RWPE2 (cell line): Measurements from ENCODE around the gene RHD.

Experiments
- ATAC-seq: fragments of 200-7000 bp; cut with Tn5 transposase; 3 replicates; pipeline ENCODE4 v1.9.1; 2021; ENCODE audit warnings: low read depth
- DNase-seq: peaks from one replicate; pipeline ENCODE4 v3.0.0-alpha.2; 2020; ENCODE audit warnings: low spot score
- H3K27ac ChIP-seq: fragments of 450-650 bp; 2 replicates; pipeline ENCODE4 v1.5.1; 2017; ENCODE audit warnings: mild to moderate bottlenecking; ENCODE audit not compliant: poor library complexity, severe bottlenecking
- H3K27me3 ChIP-seq: fragments of 250-450 bp; sonication (Bioruptor Pico); 2 replicates; pipeline ENCODE4 v1.5.1; 2021; ENCODE audit warnings: mild to moderate bottlenecking, moderate library complexity; ENCODE audit not compliant: insufficient read depth, poor library complexity, severe bottlenecking
- H3K36me3 ChIP-seq: fragments of 250-450 bp; sonication (Bioruptor Pico); 2 replicates; pipeline ENCODE4 v1.5.1; 2020; ENCODE audit warnings: low read depth, mild to moderate bottlenecking, moderate library complexity
- H3K4me1 ChIP-seq: fragments of 250-450 bp; sonication (Bioruptor Pico); 2 replicates; pipeline ENCODE4 v1.5.1; 2021; ENCODE audit warnings: mild to moderate bottlenecking, moderate library complexity; ENCODE audit not compliant: insufficient read depth, poor library complexity, severe bottlenecking
- H3K4me3 ChIP-seq: fragments of 250-450 bp; sonication (Bioruptor Pico); 2 replicates; pipeline ENCODE4 v1.5.1; 2021; ENCODE audit warnings: mild to moderate bottlenecking, moderate library complexity; ENCODE audit not compliant: severe bottlenecking
- H3K9me3 ChIP-seq: fragments of 250-450 bp; sonication (Bioruptor Pico); 2 replicates; pipeline ENCODE4 v1.5.1; 2021; ENCODE audit warnings: mild to moderate bottlenecking, moderate library complexity; ENCODE audit not compliant: severe bottlenecking
- TF ChIP-seq, protein P1 (sequence below): fragments of 450-650 bp; IDR thresholded peaks from one replicate; pipeline ENCODE4 v1.5.1; 2017; ENCODE audit warnings: mild to moderate bottlenecking, moderate library complexity; ENCODE audit not compliant: poor library complexity, severe bottlenecking

Gene RHD

DNA sequence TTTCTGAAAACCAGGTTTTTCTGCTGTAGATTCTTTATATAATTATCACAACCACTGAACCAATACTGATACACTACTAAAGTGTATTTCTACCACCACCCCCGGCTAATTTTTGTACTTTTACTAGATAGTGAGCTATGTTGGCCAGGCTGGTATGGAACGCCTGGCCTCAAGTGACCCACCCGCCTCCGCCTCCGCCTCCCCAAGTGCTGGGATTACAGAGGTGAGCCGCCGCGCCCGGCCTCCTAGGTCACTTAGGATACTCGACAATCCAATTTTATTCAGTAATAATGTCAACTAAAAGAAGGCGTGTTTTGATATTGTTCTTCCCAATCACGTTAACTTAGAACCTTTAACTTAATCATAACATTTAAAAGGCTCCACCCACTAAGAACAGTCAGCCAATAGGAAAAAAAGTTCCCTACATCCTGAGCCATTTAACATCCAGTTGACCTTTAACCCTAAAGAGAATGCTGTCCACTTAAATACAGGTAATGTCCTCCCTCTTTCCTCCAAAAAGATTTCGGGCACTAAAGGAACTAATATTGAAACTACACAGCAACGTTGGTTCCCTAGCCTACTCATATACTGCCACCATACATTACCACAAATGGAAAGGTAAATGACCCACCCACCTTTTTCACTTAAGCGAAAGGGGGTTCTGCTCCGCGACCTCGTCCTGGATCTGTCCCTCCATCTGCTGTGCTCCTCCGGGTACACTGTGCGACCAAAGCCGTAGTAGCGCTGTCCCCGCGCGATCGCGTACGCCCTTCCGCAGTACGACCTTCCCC is 26.3 kb upstream of the RHD start:
- peak overlapping the region; percentile 84 for H3K27ac ChIP-seq
- H3K27me3 ChIP-seq, result no peaks in the 10 kb centered on the region
- TF ChIP-seq, protein P1, sequence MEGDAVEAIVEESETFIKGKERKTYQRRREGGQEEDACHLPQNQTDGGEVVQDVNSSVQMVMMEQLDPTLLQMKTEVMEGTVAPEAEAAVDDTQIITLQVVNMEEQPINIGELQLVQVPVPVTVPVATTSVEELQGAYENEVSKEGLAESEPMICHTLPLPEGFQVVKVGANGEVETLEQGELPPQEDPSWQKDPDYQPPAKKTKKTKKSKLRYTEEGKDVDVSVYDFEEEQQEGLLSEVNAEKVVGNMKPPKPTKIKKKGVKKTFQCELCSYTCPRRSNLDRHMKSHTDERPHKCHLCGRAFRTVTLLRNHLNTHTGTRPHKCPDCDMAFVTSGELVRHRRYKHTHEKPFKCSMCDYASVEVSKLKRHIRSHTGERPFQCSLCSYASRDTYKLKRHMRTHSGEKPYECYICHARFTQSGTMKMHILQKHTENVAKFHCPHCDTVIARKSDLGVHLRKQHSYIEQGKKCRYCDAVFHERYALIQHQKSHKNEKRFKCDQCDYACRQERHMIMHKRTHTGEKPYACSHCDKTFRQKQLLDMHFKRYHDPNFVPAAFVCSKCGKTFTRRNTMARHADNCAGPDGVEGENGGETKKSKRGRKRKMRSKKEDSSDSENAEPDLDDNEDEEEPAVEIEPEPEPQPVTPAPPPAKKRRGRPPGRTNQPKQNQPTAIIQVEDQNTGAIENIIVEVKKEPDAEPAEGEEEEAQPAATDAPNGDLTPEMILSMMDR, result no peak
- peaks cover 55% of the 10 kb centered on the region for H3K36me3 ChIP-seq
- ATAC-seq, result no peak
- peak overlapping the region; percentile 73 for H3K4me3 ChIP-seq
- no peaks in the 10 kb centered on the region for H3K9me3 ChIP-seq
- peaks cover 9% of the 10 kb centered on the region for H3K4me1 ChIP-seq
- no peak for DNase-seq

DNA sequence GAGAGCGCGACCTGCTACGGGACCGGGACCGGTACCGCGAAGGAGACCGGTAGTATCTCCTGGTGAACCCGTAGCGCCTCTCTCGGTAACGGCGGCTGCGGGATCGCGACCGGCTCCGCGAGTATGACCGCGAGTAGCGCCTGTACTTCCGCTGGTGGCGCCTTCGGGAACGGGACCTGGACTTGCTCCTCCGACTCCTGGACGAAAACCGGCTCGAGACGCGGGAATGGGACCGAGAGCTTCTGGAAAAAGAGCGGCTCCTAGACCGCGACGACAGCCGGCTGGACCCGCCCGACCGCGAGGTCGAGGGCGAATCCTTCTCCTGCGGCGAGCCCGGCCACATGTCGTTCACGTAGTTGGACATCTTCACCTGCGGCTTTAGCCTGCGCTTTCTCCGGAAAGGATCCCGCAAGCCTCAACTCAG is 25.7 kb upstream of the RHD start:
- DNase-seq (peak; percentile 65), ATAC-seq (peak; percentile 4; the same call in 2 of the 3 replicates)
- peak overlapping the region; percentile 84 for H3K27ac ChIP-seq

DNA sequence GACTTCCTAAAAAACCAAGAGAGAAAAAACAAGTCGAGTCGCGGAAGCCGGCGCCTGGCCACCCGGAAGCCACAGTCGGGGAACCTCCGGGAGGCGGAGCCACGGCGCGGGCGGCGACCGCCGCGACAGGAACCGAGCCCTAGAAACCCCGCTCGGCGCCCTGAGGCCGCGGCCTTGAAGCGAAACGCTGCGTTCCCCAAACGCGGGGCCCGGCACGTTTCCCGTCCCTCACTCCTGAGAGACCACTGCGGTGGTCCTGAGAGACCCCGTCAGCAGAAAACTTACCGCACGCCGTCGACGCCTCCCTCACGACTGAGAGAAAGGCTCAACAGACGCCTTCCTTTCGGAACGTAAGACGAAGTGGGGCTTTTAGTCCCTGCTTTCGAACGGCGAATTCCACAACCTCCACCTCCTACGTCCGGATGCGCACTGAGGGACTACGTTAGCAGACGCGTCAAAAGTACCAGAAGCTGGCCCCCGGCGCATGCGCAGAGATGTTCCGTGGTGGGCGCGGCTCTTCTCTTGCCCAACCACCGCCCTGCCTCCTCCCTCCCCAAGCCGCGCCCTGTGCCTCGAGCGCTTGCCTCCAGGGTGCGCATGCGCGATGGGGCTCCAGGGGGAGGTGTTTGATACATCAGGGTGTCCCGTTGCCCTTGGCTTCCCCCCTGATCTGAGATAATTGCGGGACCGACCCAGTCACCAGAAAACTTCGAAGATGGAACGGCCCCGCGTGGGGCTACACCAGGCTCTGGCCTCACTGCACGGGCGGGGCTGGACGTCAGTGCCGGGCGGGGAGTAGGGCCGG is 25.1 kb upstream of the RHD start, which contains the start of gene RSRP1:
Gene RSRP1 (minus strand): TSS at position 431 of the 805 bp plus-strand sequence. CDS start 491 bp downstream, outside the sequence.
- H3K36me3 ChIP-seq, result peaks cover 45% of the 10 kb centered on the region
- H3K4me1 ChIP-seq, result peaks cover 9% of the 10 kb centered on the region
- TF ChIP-seq, protein P1, result peak; percentile 38

More for the DNA sequence above, 25.7 kb upstream of the RHD start:
- TF ChIP-seq, protein P1, result no peak
- H3K4me3 ChIP-seq, result peak overlapping the region; percentile 73
- peaks cover 51% of the 10 kb centered on the region for H3K36me3 ChIP-seq
- H3K27me3 ChIP-seq, result no peaks in the 10 kb centered on the region
- H3K9me3 ChIP-seq, result no peaks in the 10 kb centered on the region
- peaks cover 9% of the 10 kb centered on the region for H3K4me1 ChIP-seq

DNA sequence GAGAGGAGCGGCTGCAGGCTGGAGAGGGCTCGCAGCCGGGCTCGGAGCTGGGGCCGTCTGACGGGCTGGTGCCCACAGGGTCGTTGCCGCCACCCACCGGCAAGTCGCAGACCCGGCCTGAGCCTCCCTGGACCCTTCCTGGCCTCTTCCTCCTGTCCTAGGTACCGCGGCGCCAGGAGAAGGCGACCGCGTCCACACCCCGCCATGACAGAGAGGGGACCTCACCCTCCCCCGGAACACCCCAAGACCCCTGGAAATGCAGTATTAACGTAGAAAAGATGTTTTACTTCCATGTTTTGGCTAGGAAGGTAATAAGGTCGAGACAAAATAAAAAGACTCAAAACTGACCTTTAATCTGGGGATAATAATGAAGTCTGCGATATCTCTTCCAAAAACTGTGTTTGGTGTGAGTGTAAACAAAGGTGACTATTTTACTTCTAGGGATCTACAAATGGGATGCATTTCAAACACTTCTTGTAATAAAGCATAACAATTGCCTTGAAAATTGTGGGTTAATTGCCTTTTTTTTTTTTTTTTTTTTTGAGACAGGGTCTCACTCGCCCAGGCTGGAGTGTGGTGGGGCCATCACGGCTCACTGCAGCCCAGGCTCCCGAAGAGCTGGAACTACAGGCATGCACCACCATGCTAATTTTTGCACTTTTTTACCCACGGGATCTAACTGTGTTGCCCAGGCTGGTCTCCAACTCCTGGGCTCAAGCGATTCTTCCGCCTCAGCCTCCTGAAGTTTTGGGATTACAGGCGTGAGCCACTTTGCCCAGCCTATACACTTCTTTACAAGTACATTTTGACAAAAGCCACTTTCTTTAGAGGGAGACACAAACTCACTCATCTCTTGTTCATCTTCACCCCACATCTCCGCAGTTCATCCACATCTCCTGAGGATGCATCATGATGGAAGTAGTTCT is 24.2 kb upstream of the RHD start:
- H3K27me3 ChIP-seq, result no peaks in the 10 kb centered on the region
- H3K4me1 ChIP-seq, result peaks cover 9% of the 10 kb centered on the region
- no peak for ATAC-seq
- TF ChIP-seq, protein P1, result no peak
- H3K36me3 ChIP-seq, result peaks cover 36% of the 10 kb centered on the region
- peak overlapping the region; percentile 73 for H3K4me3 ChIP-seq
- H3K27ac ChIP-seq, result peak overlapping the region; percentile 84
- no peak for DNase-seq
- no peaks in the 10 kb centered on the region for H3K9me3 ChIP-seq

More for the DNA sequence above, 25.1 kb upstream of the RHD start, which contains the start of gene RSRP1:
- Histone ChIP-seq H3K27me3 (no peaks in the 10 kb centered on the region), H3K27ac (peak within 1 kb of the TSS; percentile 84), H3K9me3 (no peaks in the 10 kb centered on the region), H3K4me3 (peak within 1 kb of the TSS; percentile 73)
- ATAC-seq (peak; percentile 85), DNase-seq (peak; percentile 96)
